Measurements from ENCODE around the gene RAI1.
A peak's percentile ranks its signal among the peaks of the same experiment; 100 is the strongest.

The RAI1 gene

GRCh38 chr17:17727111-17727659 is 45.9 kb downstream of the RAI1 start:
- DNase-seq (ENCODE audit: extremely low read depth, insufficient read length) = no peak
- no peaks in the 10 kb centered on the region; the same call in none of the 2 replicates for H3K36me3 ChIP-seq (ENCODE audit: control insufficient read depth, insufficient read depth, low read length)
- no peaks in the 10 kb centered on the region for H3K27me3 ChIP-seq (replicated peaks; ENCODE audit: control insufficient read depth, insufficient read depth, low read length)
- H3K4me3 ChIP-seq (replicated peaks; ENCODE audit: low read depth, low read length) = no peak overlapping the region
- no peak for TF ChIP-seq CTCF (IDR thresholded peaks at IDR 0.05; ENCODE audit: insufficient read depth, low read length, poor library complexity, severe bottlenecking)

GRCh38 chr17:17728146-17728545 is 46.9 kb downstream of the RAI1 start:
- Histone ChIP-seq H3K27me3 (replicated peaks; ENCODE audit: control insufficient read depth, insufficient read depth, low read length) (no peaks in the 10 kb centered on the region), H3K36me3 (ENCODE audit: control insufficient read depth, insufficient read depth, low read length) (no peaks in the 10 kb centered on the region; the same call in none of the 2 replicates), H3K4me3 (replicated peaks; ENCODE audit: low read depth, low read length) (no peak overlapping the region)
- TF ChIP-seq CTCF (IDR thresholded peaks at IDR 0.05; ENCODE audit: insufficient read depth, low read length, poor library complexity, severe bottlenecking) = no peak
- DNase-seq (ENCODE audit: extremely low read depth, insufficient read length) = no peak

GRCh38 chr17:17728550-17729251 is 47.4 kb downstream of the RAI1 start:
- DNase-seq (ENCODE audit: extremely low read depth, insufficient read length) = no peak
- Histone ChIP-seq H3K27me3 (replicated peaks; ENCODE audit: control insufficient read depth, insufficient read depth, low read length) (no peaks in the 10 kb centered on the region), H3K36me3 (ENCODE audit: control insufficient read depth, insufficient read depth, low read length) (no peaks in the 10 kb centered on the region; the same call in none of the 2 replicates), H3K4me3 (replicated peaks; ENCODE audit: low read depth, low read length) (no peak overlapping the region)
- no peak for TF ChIP-seq CTCF (IDR thresholded peaks at IDR 0.05; ENCODE audit: insufficient read depth, low read length, poor library complexity, severe bottlenecking)

GRCh38 chr17:17729620-17730249 is 48.5 kb downstream of the RAI1 start:
- peak; percentile 80 for TF ChIP-seq CTCF (IDR thresholded peaks at IDR 0.05; ENCODE audit: insufficient read depth, low read length, poor library complexity, severe bottlenecking)
- no peak for DNase-seq (ENCODE audit: extremely low read depth, insufficient read length)
- H3K27me3 ChIP-seq (replicated peaks; ENCODE audit: control insufficient read depth, insufficient read depth, low read length) = no peaks in the 10 kb centered on the region
- no peak overlapping the region for H3K4me3 ChIP-seq (replicated peaks; ENCODE audit: low read depth, low read length)
- no peaks in the 10 kb centered on the region; the same call in none of the 2 replicates for H3K36me3 ChIP-seq (ENCODE audit: control insufficient read depth, insufficient read depth, low read length)

- TF ChIP-seq CTCF (IDR thresholded peaks at IDR 0.05; ENCODE audit: insufficient read depth, low read length, poor library complexity, severe bottlenecking) = no peak
- no peak overlapping the region for H3K4me3 ChIP-seq (replicated peaks; ENCODE audit: low read depth, low read length)
- H3K36me3 ChIP-seq (ENCODE audit: control insufficient read depth, insufficient read depth, low read length) = no peaks in the 10 kb centered on the region; the same call in none of the 2 replicates
- H3K27me3 ChIP-seq (replicated peaks; ENCODE audit: control insufficient read depth, insufficient read depth, low read length) = no peaks in the 10 kb centered on the region
- DNase-seq (ENCODE audit: extremely low read depth, insufficient read length) = no peak
These were observed 49.1 kb downstream of the RAI1 start for GRCh38 chr17:17730250-17730935.
